HL-60 (cell line): ENCODE results near the gene DUSP2.

ENCODE experiments used
- CTCF ChIP-seq: IDR thresholded peaks from one replicate; pipeline ENCODE4 v1.5.1; 2011; ENCODE audit warnings: low read length, control low read depth, inconsistent platforms; ENCODE audit not compliant: insufficient read depth
- POLR2AphosphoS5 ChIP-seq: IDR thresholded peaks from 2 replicates; pipeline ENCODE4 v1.6.1; 2012; ENCODE audit warnings: low read depth

GRCh38 chr2:96105152-96105915 lies 39.9 kb downstream of the DUSP2 start:
- TF ChIP-seq POLR2AphosphoS5 (no peak), CTCF (no peak)
